Measurements from ENCODE around the gene ARHGEF37. TPM values are rescaled to one million over a fixed set of nuclear protein-coding genes. Genes with fewer than 3 reads are reported as not detected.
"Not testable (repeated sequence)": the region's sequence is repeated elsewhere in the genome, so short reads cannot be mapped to it uniquely, and the experiment has no call there.

ARHGEF37 gene
- total RNA-seq, 1 donor, result 0.72 TPM

GRCh38 chr5:149646564-149646963 is 65.3 kb downstream of the ARHGEF37 start:
- no peak for TF ChIP-seq CTCF (IDR thresholded peaks at IDR 0.05; ENCODE audit: extremely low read depth, low read depth, low read length)
- no peak overlapping the region for H2AFZ ChIP-seq (ENCODE audit: low read length)
- H3K79me2 ChIP-seq (ENCODE audit: insufficient read depth, low read length), result no peaks in the 10 kb centered on the region
- no peak for DNase-seq (ENCODE audit: insufficient read length, low spot score, missing footprints)
- no peaks in the 10 kb centered on the region for H3K4me1 ChIP-seq (ENCODE audit: insufficient read depth, low read length)
- H3K36me3 ChIP-seq (ENCODE audit: insufficient read depth, low read length), result no peaks in the 10 kb centered on the region
- H3K27ac ChIP-seq (ENCODE audit: low read depth, low read length), result no peak overlapping the region
- H3K27me3 ChIP-seq (ENCODE audit: insufficient read depth, low read length), result peaks cover 2% of the 10 kb centered on the region
- no peak overlapping the region for H3K4me3 ChIP-seq (ENCODE audit: insufficient read depth, low read length)
- no peak overlapping the region for H3K4me2 ChIP-seq (ENCODE audit: insufficient read depth, low read length)
- H4K20me1 ChIP-seq (ENCODE audit: insufficient read depth, low read length), result no peaks in the 10 kb centered on the region
- H3K9me3 ChIP-seq (ENCODE audit: low read depth, low read length), result no peaks in the 10 kb centered on the region

GRCh38 chr5:149647334-149647733 is 66.0 kb downstream of the ARHGEF37 start:
- Histone ChIP-seq H4K20me1 (ENCODE audit: insufficient read depth, low read length) (no peaks in the 10 kb centered on the region), H3K36me3 (ENCODE audit: insufficient read depth, low read length) (no peaks in the 10 kb centered on the region), H2AFZ (ENCODE audit: low read length) (no peak overlapping the region), H3K27me3 (ENCODE audit: insufficient read depth, low read length) (peaks cover 2% of the 10 kb centered on the region), H3K4me2 (ENCODE audit: insufficient read depth, low read length) (no peak overlapping the region), H3K4me3 (ENCODE audit: insufficient read depth, low read length) (no peak overlapping the region), H3K27ac (ENCODE audit: low read depth, low read length) (no peak overlapping the region), H3K9me3 (ENCODE audit: low read depth, low read length) (no peaks in the 10 kb centered on the region), H3K4me1 (ENCODE audit: insufficient read depth, low read length) (no peaks in the 10 kb centered on the region), H3K79me2 (ENCODE audit: insufficient read depth, low read length) (no peaks in the 10 kb centered on the region)
- no peak for DNase-seq (ENCODE audit: insufficient read length, low spot score, missing footprints)
- no peak for TF ChIP-seq CTCF (IDR thresholded peaks at IDR 0.05; ENCODE audit: extremely low read depth, low read depth, low read length)

GRCh38 chr5:149648464-149649393 is 67.4 kb downstream of the ARHGEF37 start:
- not testable (repeated sequence) for H4K20me1 ChIP-seq (ENCODE audit: insufficient read depth, low read length); H3K9me3 ChIP-seq (ENCODE audit: low read depth, low read length); H3K4me2 ChIP-seq (ENCODE audit: insufficient read depth, low read length); H2AFZ ChIP-seq (ENCODE audit: low read length); H3K4me3 ChIP-seq (ENCODE audit: insufficient read depth, low read length); H3K79me2 ChIP-seq (ENCODE audit: insufficient read depth, low read length); H3K4me1 ChIP-seq (ENCODE audit: insufficient read depth, low read length); DNase-seq (ENCODE audit: insufficient read length, low spot score, missing footprints); H3K27me3 ChIP-seq (ENCODE audit: insufficient read depth, low read length); H3K36me3 ChIP-seq (ENCODE audit: insufficient read depth, low read length); H3K27ac ChIP-seq (ENCODE audit: low read depth, low read length)

- H2AFZ ChIP-seq (ENCODE audit: low read length); H3K36me3 ChIP-seq (ENCODE audit: insufficient read depth, low read length); H3K79me2 ChIP-seq (ENCODE audit: insufficient read depth, low read length); H3K4me3 ChIP-seq (ENCODE audit: insufficient read depth, low read length); H3K27ac ChIP-seq (ENCODE audit: low read depth, low read length); H4K20me1 ChIP-seq (ENCODE audit: insufficient read depth, low read length); H3K4me2 ChIP-seq (ENCODE audit: insufficient read depth, low read length); H3K27me3 ChIP-seq (ENCODE audit: insufficient read depth, low read length); DNase-seq (ENCODE audit: insufficient read length, low spot score, missing footprints); H3K9me3 ChIP-seq (ENCODE audit: low read depth, low read length); H3K4me1 ChIP-seq (ENCODE audit: insufficient read depth, low read length): not testable (repeated sequence)
These were observed 68.4 kb downstream of the ARHGEF37 start for GRCh38 chr5:149649730-149650129.

- no peak for TF ChIP-seq CTCF (IDR thresholded peaks at IDR 0.05; ENCODE audit: extremely low read depth, low read depth, low read length)
These were observed 70.4 kb downstream of the ARHGEF37 start for GRCh38 chr5:149651686-149652085.

More at GRCh38 chr5:149651686-149652085, 70.4 kb downstream of the ARHGEF37 start:
- Histone ChIP-seq H3K27me3 (ENCODE audit: insufficient read depth, low read length) (no peaks in the 10 kb centered on the region), H3K4me2 (ENCODE audit: insufficient read depth, low read length) (no peak overlapping the region), H4K20me1 (ENCODE audit: insufficient read depth, low read length) (no peaks in the 10 kb centered on the region), H2AFZ (ENCODE audit: low read length) (no peak overlapping the region), H3K4me1 (ENCODE audit: insufficient read depth, low read length) (no peaks in the 10 kb centered on the region), H3K27ac (ENCODE audit: low read depth, low read length) (no peak overlapping the region), H3K4me3 (ENCODE audit: insufficient read depth, low read length) (no peak overlapping the region), H3K79me2 (ENCODE audit: insufficient read depth, low read length) (no peaks in the 10 kb centered on the region), H3K9me3 (ENCODE audit: low read depth, low read length) (peaks cover under 1% of the 10 kb centered on the region), H3K36me3 (ENCODE audit: insufficient read depth, low read length) (no peaks in the 10 kb centered on the region)
- no peak for DNase-seq (ENCODE audit: insufficient read length, low spot score, missing footprints)
